GM18498 (cell line): ENCODE measurements around the gene ULK3.
"Not testable (repeated sequence)": the region's sequence is repeated elsewhere in the genome, so short reads cannot be mapped to it uniquely, and the experiment has no call there.

Experiments used
- ATAC-seq: cut with Tn5 transposase; IDR thresholded peaks from one replicate; pipeline ENCODE4 v1.9.1; 2021; ENCODE audit warnings: mild to moderate bottlenecking, moderate library complexity; ENCODE audit not compliant: unreplicated experiment

The ULK3 gene

GRCh38 chr15:74842581-74843444 is at the start of gene ULK3:
ULK3 (minus strand) TSS chr15:74843156; CDS start chr15:74843105, 51 bp downstream.
- ATAC-seq = peak; percentile 87

GRCh38 chr15:74892313-74892712 is 49.4 kb upstream of the ULK3 start:
- no peak for ATAC-seq

- ATAC-seq = no peak
Measured at GRCh38 chr15:74891469-74891868, 48.5 kb upstream of the ULK3 start.

GRCh38 chr15:74890665-74890960 is 47.7 kb upstream of the ULK3 start:
- no peak for ATAC-seq

- peak; percentile 94 for ATAC-seq
Measured at GRCh38 chr15:74889883-74890664, 47.1 kb upstream of the ULK3 start, which contains the start of gene MPI. MPI (plus strand) TSS chr15:74890042; CDS start chr15:74890074, 32 bp downstream.

- no peak for ATAC-seq
Measured at GRCh38 chr15:74889390-74889882, 46.5 kb upstream of the ULK3 start.

- ATAC-seq = no peak
Measured at GRCh38 chr15:74888716-74889115, 45.8 kb upstream of the ULK3 start.

- ATAC-seq = not testable (repeated sequence)
Measured at GRCh38 chr15:74887537-74888193, 44.7 kb upstream of the ULK3 start.

GRCh38 chr15:74885461-74885860 is 42.5 kb upstream of the ULK3 start:
- no peak for ATAC-seq

- no peak for ATAC-seq
Measured at GRCh38 chr15:74884428-74885223, 41.7 kb upstream of the ULK3 start.

GRCh38 chr15:74882528-74882927 is 39.6 kb upstream of the ULK3 start:
- ATAC-seq = no peak

- no peak for ATAC-seq
Measured at GRCh38 chr15:74878273-74878672, 35.3 kb upstream of the ULK3 start.

- ATAC-seq = no peak
Measured at GRCh38 chr15:74873756-74874424, 30.9 kb upstream of the ULK3 start.

- peak; percentile 83 for ATAC-seq
Measured at GRCh38 chr15:74873036-74873755, 30.2 kb upstream of the ULK3 start, which contains the start of gene SCAMP2. SCAMP2 (minus strand) TSS chr15:74873365; CDS start chr15:74873255, 110 bp downstream.

- ATAC-seq = no peak
Measured at GRCh38 chr15:74872702-74873035, 29.7 kb upstream of the ULK3 start.

GRCh38 chr15:74870436-74871215 is 27.7 kb upstream of the ULK3 start:
- ATAC-seq = no peak

- peak; percentile 39 for ATAC-seq
Measured at GRCh38 chr15:74869726-74870407, 26.9 kb upstream of the ULK3 start.

- no peak for ATAC-seq
Measured at GRCh38 chr15:74869372-74869725, 26.4 kb upstream of the ULK3 start.
